Cardiac fibroblast (primary cell): ENCODE measurements around the gene KCNQ5.

Experiments used
- DNase-seq, 2 donors: peaks; one replicate each; pipeline versions ENCODE4 v3.0.0 to v3.0.0-alpha.2; 2010; ENCODE audit warnings: low read depth in 2 of 2
- H3K4me3 ChIP-seq, 2 donors: replicated peaks in 1 of 2; 1 replicate in 1 of 2; 2 replicates in 1 of 2; pipeline ENCODE4 v1.5.1; 2011; ENCODE audit warnings: low read depth in 2 of 2, low read length in 2 of 2, mild to moderate bottlenecking in 2 of 2, moderate library complexity in 1 of 2
- CTCF ChIP-seq: IDR thresholded peaks from one replicate; pipeline ENCODE4 v1.5.1; 2011; ENCODE audit warnings: low read depth, mild to moderate bottlenecking, low read length, inconsistent platforms

KCNQ5 gene

GRCh38 chr6:72984981-72985665, 363.3 kb downstream of the KCNQ5 start:
- no peak for TF ChIP-seq CTCF
- no peak for DNase-seq
- no peak overlapping the region for H3K4me3 ChIP-seq

GRCh38 chr6:72987301-72987700, 365.4 kb downstream of the KCNQ5 start:
- no peak for TF ChIP-seq CTCF
- no peak overlapping the region for H3K4me3 ChIP-seq
- no peak for DNase-seq

GRCh38 chr6:72999995-73000394, 378.1 kb downstream of the KCNQ5 start:
- no peak for TF ChIP-seq CTCF
- no peak for DNase-seq
- no peak overlapping the region for H3K4me3 ChIP-seq

- DNase-seq, result no peak
- no peak overlapping the region for H3K4me3 ChIP-seq
- TF ChIP-seq CTCF, result no peak
These were observed 378.6 kb downstream of the KCNQ5 start for GRCh38 chr6:73000460-73000859.

- H3K4me3 ChIP-seq, result no peak overlapping the region
- TF ChIP-seq CTCF, result no peak
- DNase-seq, result no peak
These were observed 380.7 kb downstream of the KCNQ5 start for GRCh38 chr6:73002588-73002987.

- no peak overlapping the region for H3K4me3 ChIP-seq
- no peak for DNase-seq
- TF ChIP-seq CTCF, result no peak
These were observed 381.4 kb downstream of the KCNQ5 start for GRCh38 chr6:73003302-73003701.

GRCh38 chr6:73004231-73004630, 382.4 kb downstream of the KCNQ5 start:
- H3K4me3 ChIP-seq, result no peak overlapping the region
- TF ChIP-seq CTCF, result no peak
- no peak for DNase-seq
